Lower leg skin (tissue), 4 donors: ENCODE results near the gene G6PC2. TPM values are rescaled to one million over a fixed set of nuclear protein-coding genes. Genes with fewer than 3 reads are reported as not detected.
"Not testable (repeated sequence)": the region's sequence is repeated elsewhere in the genome, so short reads cannot be mapped to it uniquely, and the experiment has no call there.

Source experiments
- DNase-seq, 2 donors: peaks; one replicate each; pipeline ENCODE4 v3.0.0-alpha.2; 2019; ENCODE audit warnings: low spot score in 2 of 2
- H3K4me3 ChIP-seq: fragments of 200-600 bp; sonication (generic); 2 replicates; pipeline ENCODE4 v1.5.1; 2017; ENCODE audit warnings: mild to moderate bottlenecking, low read depth; ENCODE audit not compliant: poor library complexity, severe bottlenecking
- CTCF ChIP-seq, 3 donors: fragments of 450-650 bp; IDR thresholded peaks; one replicate each; pipeline ENCODE4 v1.5.1; 2016; ENCODE audit warnings: antibody characterized with exemption in 3 of 3, mild to moderate bottlenecking in 3 of 3, moderate library complexity in 2 of 3
- POLR2A ChIP-seq, 2 donors: fragments of 450-650 bp; IDR thresholded peaks; one replicate each; pipeline ENCODE4 v1.6.1; 2016 to 2017; ENCODE audit warnings: antibody characterized with exemption in 2 of 2, mild to moderate bottlenecking in 1 of 2, moderate library complexity in 1 of 2
- WGBS, 2 donors: methylation state at CpG; one replicate each; pipeline ENCODE4 v1.1.5; 2018; 5-methylcytosine and 5-hydroxymethylcytosine counted together
- intact Hi-C: fragments of 100-400 bp; cut with DNase I; formaldehyde crosslinking; loops from one replicate; pipeline ENCODE4 v1.15.0; 2023; ENCODE audit warnings: low total_unique reads
- total RNA-seq, 4 donors: library from RNA; depleted of rRNA; stranded (reverse); fragments of >200 nt; gene quantifications; one replicate each; pipeline ENCODE4 v1.1.0, GENCODE V29; 2016

Gene G6PC2
- total RNA-seq, 4 donors from 2014 or later, result not detected

GRCh38 chr2:168926621-168927386 is 25.7 kb downstream of the G6PC2 start:
- DNase-seq, result no peak
- TF ChIP-seq POLR2A (IDR thresholded peaks at IDR 0.05) (no peak), CTCF (IDR thresholded peaks at IDR 0.05) (no peak)
- H3K4me3 ChIP-seq, result no peak overlapping the region
- WGBS, 2 donors, result 71% methylated on average over 3 of the region's 3 CpGs
- intact Hi-C loops, result no loop called here

- WGBS, 2 donors, result 75 to 90% methylated on average over 3 of the region's 3 CpGs
- intact Hi-C loops, result no loop called here
- H3K4me3 ChIP-seq, result no peak overlapping the region
- TF ChIP-seq POLR2A (IDR thresholded peaks at IDR 0.05) (no peak), CTCF (IDR thresholded peaks at IDR 0.05) (no peak)
- DNase-seq, result no peak
Observed at GRCh38 chr2:168928113-168928831, 27.2 kb downstream of the G6PC2 start.

GRCh38 chr2:168929031-168929430 is 27.9 kb downstream of the G6PC2 start:
- no peak overlapping the region for H3K4me3 ChIP-seq
- intact Hi-C loops, result no loop called here
- TF ChIP-seq POLR2A (IDR thresholded peaks at IDR 0.05) (no peak), CTCF (IDR thresholded peaks at IDR 0.05) (no peak)
- WGBS, 2 donors, result 54 to 63% methylated on average over 3 of the region's 3 CpGs
- DNase-seq, result no peak

GRCh38 chr2:168930242-168930641 is 29.2 kb downstream of the G6PC2 start:
- intact Hi-C loops, result no loop called here
- no peak for TF ChIP-seq CTCF (IDR thresholded peaks at IDR 0.05)
- TF ChIP-seq POLR2A (IDR thresholded peaks at IDR 0.05), result no peak
- H3K4me3 ChIP-seq, result no peak overlapping the region
- DNase-seq, result no peak
- WGBS, 2 donors, result 80 to 81% methylated on average over 1 of the region's 1 CpG

DNA sequence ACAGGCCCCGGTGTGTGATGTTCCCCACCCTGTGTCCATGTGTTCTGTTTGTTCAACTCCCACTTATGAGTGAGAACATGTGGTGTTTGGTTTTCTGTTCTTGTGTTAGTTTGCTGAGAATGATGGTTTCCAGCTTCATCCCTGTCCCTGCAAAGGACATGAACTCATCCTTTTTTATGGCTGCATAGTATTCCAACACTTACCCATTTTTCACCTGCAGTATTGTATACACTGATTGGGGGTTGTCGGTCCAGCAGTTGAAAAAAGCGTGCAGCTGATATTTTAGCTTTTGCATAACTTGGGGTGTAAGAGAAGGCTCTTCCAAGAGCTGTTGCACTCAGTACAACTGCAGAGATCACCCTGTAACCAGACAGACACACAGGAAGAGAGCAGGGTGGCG is 31.1 kb downstream of the G6PC2 start:
- 93 to 95% methylated on average over 4 of the region's 4 CpGs for WGBS, 2 donors
- H3K4me3 ChIP-seq, intact Hi-C loops, DNase-seq: not testable (repeated sequence)

DNA sequence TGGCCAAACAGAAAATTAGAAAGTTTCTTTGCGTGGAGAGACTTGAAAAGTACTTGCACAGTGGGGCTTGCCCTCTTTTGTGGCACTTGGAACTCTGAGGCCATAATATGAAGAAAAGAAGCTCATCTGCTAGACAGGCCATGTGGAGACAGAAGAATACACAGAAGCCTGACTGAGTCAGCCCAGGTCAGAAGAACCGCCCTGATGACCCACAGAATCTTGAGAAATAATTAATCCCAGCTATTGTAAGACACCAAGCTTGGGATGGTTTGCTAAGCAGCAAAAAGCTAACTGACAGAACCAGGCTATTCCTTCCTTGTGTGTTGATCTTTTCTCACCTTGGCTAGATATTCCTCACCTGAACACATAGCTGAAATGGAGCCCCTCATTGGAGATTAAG is 33.7 kb downstream of the G6PC2 start:
- no peak for TF ChIP-seq POLR2A (IDR thresholded peaks at IDR 0.05)
- intact Hi-C loops, result no loop called here
- 87 to 88% methylated on average over 2 of the region's 2 CpGs for WGBS, 2 donors
- no peak for DNase-seq
- no peak overlapping the region for H3K4me3 ChIP-seq
